ENCODE measurements around the gene FOXP4. TPM values are rescaled to one million over a fixed set of nuclear protein-coding genes. Genes with fewer than 3 reads are reported as not detected.

Gene FOXP4
- total and polyA plus RNA-seq, 2 of the 13 experiments (the other 11 are each of a cell fraction or from before 2014, with no cell fraction given), result 11.0 to 12.4 TPM

GRCh38 chr6:41503827-41504465 lies 42.2 kb upstream of the FOXP4 start (continued):
- TF ChIP-seq ARID4A (CRISPR knock-in tag; IDR thresholded peaks at IDR 0.05; ENCODE audit: borderline replicate concordance), result no peak
- TF ChIP-seq ZBTB1 (CRISPR knock-in tag; IDR thresholded peaks at IDR 0.05; ENCODE audit: borderline replicate concordance), result no peak
- TF ChIP-seq CENPX (CRISPR knock-in tag; IDR thresholded peaks at IDR 0.05), result no peak
- TF ChIP-seq PATZ1 (CRISPR knock-in tag; IDR thresholded peaks at IDR 0.05), result peak; percentile 95
- no peak for TF ChIP-seq PAF1 (CRISPR knock-in tag; IDR thresholded peaks at IDR 0.05)
- TF ChIP-seq ZNF431 (CRISPR knock-in tag; IDR thresholded peaks at IDR 0.05; ENCODE audit: borderline replicate concordance, low read depth), result no peak
- TF ChIP-seq ZNF670 (CRISPR knock-in tag; IDR thresholded peaks at IDR 0.05; ENCODE audit: borderline replicate concordance), result no peak
- TF ChIP-seq ZNF766 (CRISPR knock-in tag; IDR thresholded peaks at IDR 0.05; ENCODE audit: borderline replicate concordance), result peak; percentile 46; the same call in 1 of the 2 replicates
- no peak for TF ChIP-seq RFXANK (CRISPR knock-in tag; IDR thresholded peaks at IDR 0.05)
- TF ChIP-seq ZNF761 (CRISPR knock-in tag; conservative IDR thresholded peaks at IDR 0.05), result 0 out of 2 replicates have a peak, but pooled peaks have one; percentile 19
- TF ChIP-seq ZNF580 (CRISPR knock-in tag; IDR thresholded peaks at IDR 0.05; ENCODE audit: borderline replicate concordance, low read depth), result no peak
- no peak for TF ChIP-seq THAP7 (CRISPR knock-in tag; IDR thresholded peaks at IDR 0.05)
- TF ChIP-seq RCOR2 (CRISPR knock-in tag; IDR thresholded peaks at IDR 0.05), result no peak
- TF ChIP-seq KLF12 (CRISPR knock-in tag; IDR thresholded peaks at IDR 0.05; ENCODE audit: borderline replicate concordance), result 0 out of 2 replicates have a peak, but pooled peaks have one; percentile 15
- no peak for TF ChIP-seq CENPBD1 (CRISPR knock-in tag; IDR thresholded peaks at IDR 0.05; ENCODE audit: borderline replicate concordance, low read depth)
- TF ChIP-seq ZNF251 (CRISPR knock-in tag; IDR thresholded peaks at IDR 0.05), result no peak
- TF ChIP-seq GABPB1 (CRISPR knock-in tag; IDR thresholded peaks at IDR 0.05), result peak; percentile 9; the same call in 1 of the 2 replicates

Measured in HepG2 (cell line).